HG03432 (cell line): ENCODE data around the gene NTM.

ENCODE experiments used
- ATAC-seq: cut with Tn5 transposase; IDR thresholded peaks from one replicate; pipeline ENCODE4 v1.9.1; 2021; ENCODE audit warnings: mild to moderate bottlenecking, moderate library complexity; ENCODE audit not compliant: unreplicated experiment

NTM gene

GRCh38 chr11:131458421-131458820 lies 88.0 kb downstream of the NTM start:
- ATAC-seq: no peak

GRCh38 chr11:131460931-131461330 lies 90.5 kb downstream of the NTM start:
- no peak for ATAC-seq

GRCh38 chr11:131462622-131463021 lies 92.2 kb downstream of the NTM start:
- ATAC-seq: no peak

GRCh38 chr11:131463162-131463561 lies 92.7 kb downstream of the NTM start:
- no peak for ATAC-seq

GRCh38 chr11:131463649-131464425 lies 93.4 kb downstream of the NTM start:
- ATAC-seq: no peak

GRCh38 chr11:131464461-131464860 lies 94.0 kb downstream of the NTM start:
- ATAC-seq: no peak

GRCh38 chr11:131465039-131465438 lies 94.6 kb downstream of the NTM start:
- ATAC-seq: no peak

- ATAC-seq: no peak
Observed at GRCh38 chr11:131465746-131466145, 95.3 kb downstream of the NTM start.

- ATAC-seq: no peak
Observed at GRCh38 chr11:131467645-131468394, 97.4 kb downstream of the NTM start.

- ATAC-seq: no peak
Observed at GRCh38 chr11:131468565-131468964, 98.2 kb downstream of the NTM start.

GRCh38 chr11:131470216-131470925 lies 100.0 kb downstream of the NTM start:
- ATAC-seq: no peak

- ATAC-seq: no peak
Observed at GRCh38 chr11:131471976-131472375, 101.6 kb downstream of the NTM start.

GRCh38 chr11:131474947-131475346 lies 104.5 kb downstream of the NTM start:
- no peak for ATAC-seq

GRCh38 chr11:131476266-131476665 lies 105.9 kb downstream of the NTM start:
- ATAC-seq: no peak

GRCh38 chr11:131478341-131478740 lies 107.9 kb downstream of the NTM start:
- no peak for ATAC-seq

GRCh38 chr11:131481303-131481702 lies 110.9 kb downstream of the NTM start:
- no peak for ATAC-seq

- ATAC-seq: no peak
Observed at GRCh38 chr11:131481971-131482370, 111.6 kb downstream of the NTM start.

GRCh38 chr11:131483453-131483852 lies 113.0 kb downstream of the NTM start:
- no peak for ATAC-seq

- ATAC-seq: no peak
Observed at GRCh38 chr11:131483877-131484276, 113.5 kb downstream of the NTM start.

GRCh38 chr11:131486100-131486499 lies 115.7 kb downstream of the NTM start:
- ATAC-seq: no peak

GRCh38 chr11:131486937-131487635 lies 116.7 kb downstream of the NTM start:
- no peak for ATAC-seq
